H1 (cell line): ENCODE data around the gene VWA3B. TPM values are rescaled to one million over a fixed set of nuclear protein-coding genes. Genes with fewer than 3 reads are reported as not detected.

Experiments used
- CTCF ChIA-PET: fragments of 300-600 bp; sonication (Branson Sonifier 250); formaldehyde crosslinking; loops from one replicate; lab custom pipeline; 2021; ENCODE audit not compliant: partially characterized antibody; lab: Charles Lee
- POLR2A ChIA-PET: fragments of 300-600 bp; sonication (Branson Sonifier 250); formaldehyde crosslinking; loops from one replicate; lab custom pipeline; 2021; ENCODE audit warnings: inconsistent platforms; ENCODE audit not compliant: partially characterized antibody; lab: Charles Lee
- DNase-seq, 2 experiments: peaks; one replicate each; pipeline versions ENCODE4 v3.0.0 to v3.0.0-alpha.2; 2010 to 2022; ENCODE audit warnings: low spot score in 2 of 2, low read depth in 1 of 2, mixed read lengths in 1 of 2
- FAIRE-seq: peaks from 2 replicates; lab custom pipeline; 2011; peaks lifted over from hg19 to GRCh38; lab: Jason Lieb, UNC
- H2AFZ ChIP-seq: 2 replicates; pipeline ENCODE4 v1.8.1; 2012; ENCODE audit warnings: low read length, inconsistent platforms
- H2AK5ac ChIP-seq: 2 replicates; pipeline ENCODE4 v1.6.1; 2013; ENCODE audit warnings: low read depth, low read length
- H2BK120ac ChIP-seq: replicated peaks from 2 replicates; pipeline ENCODE3; 2013; ENCODE audit warnings: low read depth, low read length, inconsistent platforms
- H2BK12ac ChIP-seq: 2 replicates; pipeline ENCODE4 v1.6.1; 2013; ENCODE audit warnings: low read depth, low read length
- H2BK15ac ChIP-seq: 2 replicates; pipeline ENCODE4 v1.6.1; 2013; ENCODE audit warnings: low read length
- H2BK20ac ChIP-seq: 2 replicates; pipeline ENCODE4 v1.6.1; 2013; ENCODE audit warnings: low read length
- H2BK5ac ChIP-seq: 2 replicates; pipeline ENCODE4 v1.6.1; 2013; ENCODE audit warnings: low read depth, low read length
- H3K14ac ChIP-seq: 2 replicates; pipeline ENCODE4 v1.6.1; 2013; ENCODE audit warnings: inconsistent platforms; ENCODE audit not compliant: insufficient read length
- H3K18ac ChIP-seq: 2 replicates; pipeline ENCODE4 v1.6.1; 2013; ENCODE audit warnings: low read length; ENCODE audit errors: extremely low read depth
- H3K23ac ChIP-seq: 2 replicates; pipeline ENCODE4 v1.6.1; 2013; ENCODE audit warnings: inconsistent platforms; ENCODE audit not compliant: insufficient read length
- H3K23me2 ChIP-seq: 2 replicates; pipeline ENCODE4 v1.6.1; 2013; ENCODE audit warnings: low read depth, low read length
- H3K27ac ChIP-seq: 2 replicates; pipeline ENCODE4 v1.6.1; 2011; ENCODE audit warnings: low read depth, low read length, inconsistent platforms
- H3K27me3 ChIP-seq, 4 experiments: replicated peaks in 1 of 4; 1 replicate in 1 of 4; 2 replicates in 3 of 4; pipeline versions ENCODE4 v1.6.1 to v1.8.1; 2011 to 2013; ENCODE audit warnings: low read length in 3 of 4, mild to moderate bottlenecking in 3 of 4, inconsistent platforms in 2 of 4, mixed read lengths in 2 of 4, moderate library complexity in 1 of 4; ENCODE audit not compliant: control insufficient read depth in 3 of 4, insufficient read depth in 3 of 4; ENCODE audit errors: extremely low read depth in 1 of 4
- H3K36me3 ChIP-seq, 4 experiments: 2 replicates each; pipeline versions ENCODE4 v1.6.1 to v1.8.1; 2011 to 2013; ENCODE audit warnings: mild to moderate bottlenecking in 4 of 4, low read length in 3 of 4, moderate library complexity in 2 of 4, control low read depth in 1 of 4, inconsistent platforms in 1 of 4; ENCODE audit not compliant: insufficient read depth in 4 of 4, control insufficient read depth in 2 of 4
- H3K4ac ChIP-seq: replicated peaks from 2 replicates; pipeline ENCODE3; 2013; ENCODE audit warnings: low read length, low read depth, mixed read lengths, inconsistent platforms; ENCODE audit not compliant: insufficient read length
- H3K4me1 ChIP-seq, 4 experiments: replicated peaks in 1 of 4; 1 replicate in 1 of 4; 2 replicates in 3 of 4; pipeline versions ENCODE4 v1.6.1 to v1.8.1; 2011 to 2013; ENCODE audit warnings: low read length in 3 of 4, inconsistent platforms in 2 of 4, mixed read lengths in 1 of 4; ENCODE audit not compliant: insufficient read depth in 4 of 4, control insufficient read depth in 3 of 4
- H3K4me2 ChIP-seq, 2 experiments: 2 replicates each; pipeline versions ENCODE4 v1.6.1 to v1.8.1; 2011 to 2013; ENCODE audit warnings: low read depth in 2 of 2, low read length in 2 of 2, control low read depth in 1 of 2, inconsistent platforms in 1 of 2, mild to moderate bottlenecking in 1 of 2; ENCODE audit not compliant: insufficient read depth in 1 of 2
- H3K4me3 ChIP-seq, 4 experiments: fragments of 200-600, 300-600 bp in 1 of 4; sonication (generic), shearing (Covaris generic), sonication (Bioruptor Twin) in 1 of 4; 2 replicates each; pipeline versions ENCODE4 v1.5.1 to v1.8.1; 2011 to 2016; ENCODE audit warnings: low read length in 4 of 4, low read depth in 3 of 4, control low read depth in 2 of 4, inconsistent platforms in 2 of 4, mild to moderate bottlenecking in 2 of 4, mixed read lengths in 1 of 4, moderate library complexity in 1 of 4; ENCODE audit not compliant: insufficient read depth in 2 of 4; ENCODE audit errors: extremely low read depth in 1 of 4
- H3K56ac ChIP-seq: replicated peaks from 2 replicates; pipeline ENCODE3; 2013; ENCODE audit warnings: low read depth, mild to moderate bottlenecking, mixed read lengths, low read length, inconsistent platforms; ENCODE audit not compliant: insufficient read length
- H3K79me1 ChIP-seq: 2 replicates; pipeline ENCODE4 v1.6.1; 2013; ENCODE audit warnings: low read depth, low read length, control low read depth
- H3K79me2 ChIP-seq, 2 experiments: 2 replicates each; pipeline versions ENCODE4 v1.6.1 to v1.8.1; 2012 to 2013; ENCODE audit warnings: low read length in 2 of 2, mild to moderate bottlenecking in 2 of 2, inconsistent platforms in 1 of 2; ENCODE audit not compliant: insufficient read depth in 2 of 2, control insufficient read depth in 1 of 2
- H3K9ac ChIP-seq, 4 experiments: replicated peaks in 1 of 4; 1 replicate in 1 of 4; 2 replicates in 3 of 4; pipeline versions ENCODE4 v1.6.1 to v1.8.1; 2011 to 2013; ENCODE audit warnings: low read depth in 3 of 4, low read length in 3 of 4, control low read depth in 2 of 4, mild to moderate bottlenecking in 2 of 4, moderate library complexity in 2 of 4, inconsistent platforms in 1 of 4; ENCODE audit errors: extremely low read depth in 1 of 4
- H3K9me3 ChIP-seq, 2 experiments: 2 replicates each; pipeline versions ENCODE4 v1.6.1 to v1.8.1; 2012 to 2013; ENCODE audit warnings: mild to moderate bottlenecking in 2 of 2, moderate library complexity in 2 of 2, control low read depth in 1 of 2, inconsistent platforms in 1 of 2, low read depth in 1 of 2, low read length in 1 of 2, mixed read lengths in 1 of 2; ENCODE audit not compliant: insufficient read depth in 2 of 2
- H4K20me1 ChIP-seq, 2 experiments: replicated peaks in 1 of 2; 2 replicates each; pipeline versions ENCODE3 to v1.8.1; 2011 to 2013; ENCODE audit warnings: inconsistent platforms in 2 of 2, low read length in 2 of 2, mild to moderate bottlenecking in 1 of 2; ENCODE audit not compliant: insufficient read depth in 2 of 2, control insufficient read depth in 1 of 2
- H4K5ac ChIP-seq: 2 replicates; pipeline ENCODE4 v1.6.1; 2013; ENCODE audit warnings: low read length, low read depth, mixed read lengths, inconsistent platforms; ENCODE audit not compliant: insufficient read length
- H4K8ac ChIP-seq: 2 replicates; pipeline ENCODE4 v1.8.0; 2013; ENCODE audit warnings: mild to moderate bottlenecking, moderate library complexity, low read length, inconsistent platforms; ENCODE audit not compliant: insufficient read depth; ENCODE audit errors: extremely low read depth
- H4K91ac ChIP-seq: replicated peaks from 2 replicates; pipeline ENCODE3; 2013; ENCODE audit warnings: low read length, mixed read lengths, inconsistent platforms; ENCODE audit not compliant: insufficient read length
- CBX5 ChIP-seq: fragments of 300-800, 300-1000 bp; sonication (generic); IDR thresholded peaks from 2 replicates; pipeline ENCODE4 v1.7.1; 2016; ENCODE audit warnings: antibody characterized with exemption, low read length, low read depth
- KDM1A ChIP-seq: fragments of 200-600, 300-600 bp; sonication (generic); IDR thresholded peaks from 2 replicates; pipeline ENCODE4 v1.7.1; 2016; ENCODE audit warnings: mild to moderate bottlenecking, low read length, borderline replicate concordance
- WGBS, 2 experiments: shearing (Covaris generic) in 1 of 2; methylation state at CpG; one replicate each; pipeline versions ENCODE4 v1.1.6 to v1.1.7; 2013 to 2015; ENCODE audit warnings: low lambda C conversion rate in 2 of 2, mixed read lengths in 2 of 2, inconsistent platforms in 1 of 2, low coverage in 1 of 2, missing lambda C conversion rate in 1 of 2; ENCODE audit not compliant: insufficient replicate concordance in 2 of 2, insufficient coverage in 1 of 2, insufficient read length in 1 of 2; ENCODE audit errors: extremely low coverage in 1 of 2, missing lambda C conversion rate in 1 of 2; 5-methylcytosine and 5-hydroxymethylcytosine counted together
- polyA plus RNA-seq, 7 experiments: library from polyadenylated mRNA; depleted of rRNA in 3 of 7; stranded (reverse) in 5 of 7; unstranded in 2 of 7; fragments of >200 nt in 5 of 7; fragments of 200-250 nt in 2 of 7; gene quantifications; 1 replicate in 5 of 7; 2 replicates in 1 of 7; 4 replicates in 1 of 7; pipeline versions ENCODE4 v1.2.1 to v1.2.3, GENCODE V29; 2011 to 2013; ENCODE audit warnings: missing spikeins in 2 of 7, mixed read lengths in 2 of 7
- total RNA-seq: library from RNA; stranded (reverse); fragmentation: NEBNext Ultra II Directional; extraction: Animal tissue kit (Norgen Biotek cat#: 25700); gene quantifications from 2 replicates; pipeline ENCODE4 v1.2.1, GENCODE V29; 2021

VWA3B gene
- total and polyA plus RNA-seq, 2 of the 8 experiments (the other 6 are each of a cell fraction or from before 2014, with no cell fraction given), result not detected

DNA sequence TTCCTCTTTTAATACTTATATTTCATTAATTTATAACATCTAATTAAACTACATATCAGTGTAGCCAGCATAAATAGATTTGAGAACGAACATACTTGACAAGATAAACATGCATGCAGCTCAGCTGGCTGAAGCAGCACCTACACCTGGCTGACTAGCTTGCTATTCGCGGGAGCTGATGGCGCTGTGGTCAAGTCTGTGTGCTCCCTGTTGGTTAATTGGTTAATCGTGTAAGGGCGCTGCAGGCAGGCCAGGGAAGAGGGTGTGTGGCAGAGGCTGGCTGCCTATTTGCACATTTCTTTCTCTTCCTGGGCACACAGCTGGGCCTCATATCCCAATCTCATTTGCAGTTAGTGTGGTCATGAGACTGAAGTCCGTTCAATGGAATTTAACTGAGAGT, 14.5 kb upstream of the VWA3B start:
- Histone ChIP-seq H3K23ac (no peak overlapping the region), H2AK5ac (no peak overlapping the region), H3K9me3 (no peaks in the 10 kb centered on the region), H2BK120ac (no peak overlapping the region), H3K36me3 (no peaks in the 10 kb centered on the region), H2BK15ac (no peak overlapping the region), H3K23me2 (no peaks in the 10 kb centered on the region), H2BK12ac (no peak overlapping the region), H3K79me2 (no peaks in the 10 kb centered on the region), H3K9ac (no peak overlapping the region), H3K56ac (no peak overlapping the region), H3K4ac (no peak overlapping the region), H4K5ac (no peak overlapping the region), H4K8ac (no peak overlapping the region), H3K27me3 (no peaks in the 10 kb centered on the region), H4K91ac (no peak overlapping the region), H3K14ac (no peak overlapping the region), H2BK20ac (no peak overlapping the region), H3K18ac (no peak overlapping the region), H3K27ac (no peak overlapping the region), H3K4me2 (no peak overlapping the region), H2BK5ac (no peak overlapping the region), H3K79me1 (no peaks in the 10 kb centered on the region), H2AFZ (no peak overlapping the region), H3K4me1 (0 out of 7 replicates have a peak, but pooled peaks cover 0 to 3% (median 0%) of the 10 kb centered on the region in 4 experiments), H3K4me3 (no peak overlapping the region), H4K20me1 (no peaks in the 10 kb centered on the region)
- ChIA-PET CTCF (interaction anchor here (1.0 to 1.7 kb wide), 3 partner anchors 224 to 306 kb away, joined by 3 to 4 read pairs (median 3); no protein-coding TSS in a partner anchor), POLR2A (no interaction called here)
- WGBS, 2 experiments, result 83% methylated on average over 7 of the region's 7 CpGs; no CpG with 5 or more reads in 1 of the 2 experiments
- DNase-seq (no peak), FAIRE-seq (no peak)
- no peak for TF ChIP-seq KDM1A
- TF ChIP-seq CBX5, result no peak
